SU-DHL-6 (cell line): ENCODE measurements around the gene TTC23.

ENCODE experiments used
- H2AFZ ChIP-seq: fragments of 200-600 bp; sonication (generic); 2 replicates; pipeline ENCODE4 v1.6.1; 2014; ENCODE audit warnings: low read depth, mild to moderate bottlenecking, moderate library complexity, mixed read lengths, antibody characterized with exemption, low read length; ENCODE audit not compliant: severe bottlenecking
- H3F3A ChIP-seq: fragments of 200-600 bp; shearing (Covaris generic); 2 replicates; pipeline ENCODE4 v1.6.0; 2016; ENCODE audit warnings: antibody characterized with exemption, mild to moderate bottlenecking; ENCODE audit not compliant: insufficient read depth
- H3K27ac ChIP-seq: fragments of 200-600 bp; sonication (generic); 2 replicates; pipeline ENCODE4 v1.5.1; 2016; ENCODE audit warnings: low read depth, mild to moderate bottlenecking, low read length, moderate library complexity, mixed read lengths
- H3K27me3 ChIP-seq: fragments of 200-600 bp; sonication (generic), shearing (Covaris generic); 2 replicates; pipeline ENCODE4 v1.6.0; 2014; ENCODE audit warnings: mild to moderate bottlenecking, low read length
- H3K36me3 ChIP-seq: fragments of 200-600 bp; sonication (generic); 2 replicates; pipeline ENCODE4 v1.6.1; 2014; ENCODE audit warnings: mild to moderate bottlenecking, low read length, mixed read lengths
- H3K4me2 ChIP-seq: fragments of 300-600, 200-600 bp; shearing (Covaris generic), sonication (generic); 2 replicates; pipeline ENCODE4 v1.6.0; 2014; ENCODE audit warnings: low read length, low read depth, mild to moderate bottlenecking; ENCODE audit not compliant: poor library complexity, severe bottlenecking
- H3K4me3 ChIP-seq: fragments of 200-600 bp; sonication (generic); 2 replicates; pipeline ENCODE4 v1.5.1; 2014; ENCODE audit warnings: antibody characterized with exemption, low read length, mild to moderate bottlenecking, mixed read lengths; ENCODE audit not compliant: insufficient read depth, poor library complexity, severe bottlenecking
- H3K79me2 ChIP-seq: fragments of 200-600 bp; sonication (generic); 2 replicates; pipeline ENCODE4 v1.6.1; 2014; ENCODE audit warnings: mild to moderate bottlenecking, low read length, moderate library complexity; ENCODE audit not compliant: insufficient read depth
- H3K9ac ChIP-seq: fragments of 200-600 bp; sonication (generic); 2 replicates; pipeline ENCODE4 v1.7.0; 2014; ENCODE audit warnings: mild to moderate bottlenecking, low read length
- H3K9me2 ChIP-seq: fragments of 200-600 bp; sonication (generic); replicated peaks from 2 replicates; pipeline ENCODE4 v1.6.1; 2014; ENCODE audit warnings: low read length; ENCODE audit not compliant: insufficient read depth
- H3K9me3 ChIP-seq: fragments of 200-600 bp; sonication (generic); 2 replicates; pipeline ENCODE4 v1.6.1; 2014; ENCODE audit warnings: low read length, mixed read lengths; ENCODE audit not compliant: insufficient read depth
- H4K20me1 ChIP-seq: fragments of 200-600 bp; sonication (generic); 2 replicates; pipeline ENCODE4 v1.6.1; 2014; ENCODE audit warnings: low read depth, mild to moderate bottlenecking, antibody characterized with exemption, low read length, moderate library complexity, mixed read lengths
- CTCF ChIP-seq: fragments of 200-600 bp; sonication (generic); IDR thresholded peaks from one replicate; pipeline ENCODE4 v1.5.1; 2017; ENCODE audit warnings: antibody characterized with exemption, mild to moderate bottlenecking, low read length, moderate library complexity; ENCODE audit not compliant: insufficient read depth, poor library complexity, severe bottlenecking
- EZH2phosphoT487 ChIP-seq: fragments of 200-600 bp; sonication (generic), shearing (Covaris generic); conservative IDR thresholded peaks from 2 replicates; pipeline ENCODE4 v1.6.1; 2018; ENCODE audit warnings: mild to moderate bottlenecking, antibody characterized with exemption, low read length, moderate library complexity, mixed read lengths

Gene TTC23

DNA sequence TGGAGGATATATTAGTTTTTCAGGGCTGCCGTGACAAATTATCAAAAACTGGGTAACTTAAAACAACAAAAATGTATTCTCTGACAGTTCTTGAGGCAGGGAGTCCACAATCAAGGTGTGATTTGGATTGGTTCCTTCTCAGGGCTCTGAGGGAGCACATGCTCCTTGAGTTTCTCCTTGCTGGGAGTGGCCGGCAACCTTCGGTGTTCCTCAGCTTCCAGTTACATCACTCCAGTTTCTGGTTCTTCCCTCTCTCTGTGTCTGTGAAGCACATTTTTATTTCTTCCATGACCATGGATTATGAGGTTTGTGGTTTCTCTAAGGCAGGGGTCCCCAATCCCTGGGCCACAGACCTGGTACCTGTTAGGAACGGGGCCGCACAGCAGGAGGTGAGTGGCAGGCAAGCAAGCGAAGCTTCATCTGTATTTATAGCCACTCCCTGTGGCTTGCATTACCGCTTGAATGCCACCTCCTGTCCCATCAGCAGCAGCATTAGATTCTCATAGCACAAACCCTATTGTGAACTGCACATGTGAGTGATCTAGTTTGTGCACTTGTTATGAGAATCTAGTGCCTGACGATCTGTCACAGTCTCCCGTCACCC is 26.2 kb upstream of the TTC23 start:
- H3K9me2 ChIP-seq, result no peaks in the 10 kb centered on the region
- no peak overlapping the region for H3K4me3 ChIP-seq
- 0 out of 2 replicates have a peak, but pooled peaks cover 10% of the 10 kb centered on the region for H4K20me1 ChIP-seq
- H3K27me3 ChIP-seq, result no peaks in the 10 kb centered on the region
- no peak overlapping the region for H2AFZ ChIP-seq
- no peak overlapping the region for H3K27ac ChIP-seq
- H3K9ac ChIP-seq, result no peak overlapping the region
- no peaks in the 10 kb centered on the region for H3K36me3 ChIP-seq
- H3K9me3 ChIP-seq, result no peaks in the 10 kb centered on the region
- H3K4me2 ChIP-seq, result no peak overlapping the region
- no peaks in the 10 kb centered on the region for H3F3A ChIP-seq
- TF ChIP-seq EZH2phosphoT487, result no peak
- H3K79me2 ChIP-seq, result no peaks in the 10 kb centered on the region

- Histone ChIP-seq H3K79me2 (no peaks in the 10 kb centered on the region), H3F3A (no peaks in the 10 kb centered on the region), H3K27me3 (no peaks in the 10 kb centered on the region), H3K9me3 (no peaks in the 10 kb centered on the region), H3K9me2 (no peaks in the 10 kb centered on the region), H3K27ac (no peak overlapping the region), H3K36me3 (no peaks in the 10 kb centered on the region), H2AFZ (no peak overlapping the region), H4K20me1 (0 out of 2 replicates have a peak, but pooled peaks cover 10% of the 10 kb centered on the region), H3K4me3 (no peak overlapping the region), H3K9ac (no peak overlapping the region), H3K4me2 (no peak overlapping the region)
- TF ChIP-seq CTCF (no peak), EZH2phosphoT487 (no peak)
Measured at GRCh38 chr15:99275061-99275460, 25.7 kb upstream of the TTC23 start.

DNA sequence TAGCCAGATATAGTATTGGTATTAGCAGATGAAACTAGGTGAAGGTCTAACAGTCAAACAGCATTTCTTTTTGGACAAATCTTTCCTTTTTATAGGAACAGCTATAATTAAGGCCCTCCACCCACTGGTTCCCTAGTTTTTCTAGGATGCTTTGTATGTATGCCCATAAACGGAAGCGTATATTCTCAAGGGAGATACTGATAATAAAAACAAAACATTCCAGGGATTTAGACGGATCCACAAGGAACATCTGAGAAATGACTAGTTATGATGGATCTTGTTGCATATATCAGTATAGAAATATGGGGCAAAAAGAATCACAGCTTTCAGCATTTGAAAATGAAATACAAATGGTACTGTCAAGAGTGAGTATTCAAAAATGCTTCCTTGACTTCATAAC is 24.4 kb upstream of the TTC23 start:
- H3K27ac ChIP-seq, result no peak overlapping the region
- no peak overlapping the region for H2AFZ ChIP-seq
- H3K9ac ChIP-seq, result no peak overlapping the region
- H3K4me3 ChIP-seq, result no peak overlapping the region
- no peak overlapping the region for H3K4me2 ChIP-seq
- no peaks in the 10 kb centered on the region for H3K9me3 ChIP-seq
- no peaks in the 10 kb centered on the region for H3F3A ChIP-seq
- peaks cover 10% of the 10 kb centered on the region; the same call in 1 of the 2 replicates for H4K20me1 ChIP-seq
- no peak for TF ChIP-seq CTCF
- no peak for TF ChIP-seq EZH2phosphoT487
- no peaks in the 10 kb centered on the region for H3K9me2 ChIP-seq
- H3K27me3 ChIP-seq, result no peaks in the 10 kb centered on the region
- no peaks in the 10 kb centered on the region for H3K79me2 ChIP-seq
- no peaks in the 10 kb centered on the region for H3K36me3 ChIP-seq

GRCh38 chr15:99268431-99268830 is 19.1 kb upstream of the TTC23 start:
- Histone ChIP-seq H3K9me2 (no peaks in the 10 kb centered on the region), H2AFZ (no peak overlapping the region), H4K20me1 (peaks cover 8% of the 10 kb centered on the region; the same call in 1 of the 2 replicates), H3K9me3 (no peaks in the 10 kb centered on the region), H3K4me2 (no peak overlapping the region), H3K4me3 (no peak overlapping the region), H3K27ac (no peak overlapping the region), H3K79me2 (no peaks in the 10 kb centered on the region), H3K36me3 (no peaks in the 10 kb centered on the region), H3K9ac (no peak overlapping the region), H3F3A (no peaks in the 10 kb centered on the region), H3K27me3 (no peaks in the 10 kb centered on the region)
- no peak for TF ChIP-seq CTCF
- TF ChIP-seq EZH2phosphoT487, result no peak
